ENCODE results near the gene MSRB1.

- TF ChIP-seq CTCF (IDR thresholded peaks at IDR 0.05) = no peak
- no peak for TF ChIP-seq POLR2A (IDR thresholded peaks at IDR 0.05)
Observed at GRCh38 chr16:1973461-1974156, 30.6 kb upstream of the MSRB1 start.
